HK-2 (cell line): ENCODE data around the gene CDH12.
"Not testable (repeated sequence)": the region's sequence is repeated elsewhere in the genome, so short reads cannot be mapped to it uniquely, and the experiment has no call there.

Experiments
- DNase-seq: peaks from one replicate; pipeline ENCODE4 v3.0.0-alpha.2; 2018; ENCODE audit not compliant: unreplicated experiment

CDH12 gene

DNA sequence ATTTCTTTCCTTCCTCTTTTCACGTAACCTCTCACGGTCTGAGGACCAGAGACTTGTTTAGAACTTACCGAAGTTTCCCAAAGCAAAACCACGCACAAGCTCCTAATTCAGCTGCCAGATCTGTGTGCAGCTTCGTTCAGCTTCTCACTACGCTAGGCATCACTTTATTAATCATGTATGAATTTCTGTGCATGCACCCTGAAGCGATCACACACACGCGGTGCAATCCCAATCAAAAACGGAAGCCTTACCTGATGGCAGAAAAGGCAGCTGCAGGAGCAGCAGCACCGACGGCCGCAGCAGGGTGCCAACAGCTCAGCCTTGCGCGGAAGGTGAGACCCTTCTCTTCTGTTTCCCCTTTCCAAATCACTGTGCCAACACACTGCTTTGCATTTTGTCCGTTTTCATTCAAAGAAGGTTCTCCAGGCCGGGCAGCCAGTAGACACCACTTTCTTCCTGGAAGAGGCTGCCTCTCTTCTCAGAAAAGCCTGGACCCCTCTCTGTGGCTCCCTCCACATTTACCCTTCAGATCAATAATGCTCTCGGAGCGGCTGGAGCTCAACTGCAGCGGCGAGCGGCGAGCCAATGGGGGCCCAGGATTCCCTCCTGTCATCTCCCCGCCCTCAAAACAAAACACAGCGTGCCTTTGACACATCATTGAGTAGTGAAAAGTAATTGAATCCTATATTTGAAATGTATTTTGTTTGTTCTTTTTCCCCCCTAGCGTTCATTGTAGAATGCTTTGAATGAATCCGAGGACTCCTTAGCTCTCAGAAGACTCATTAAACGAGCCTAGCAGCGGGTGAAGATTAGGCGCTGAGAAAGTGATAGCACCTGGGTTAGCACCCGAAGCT lies at the start of gene CDH12:
TSS of gene CDH12 (minus strand) at position 538 of the 854 bp plus-strand sequence.
- no peak for DNase-seq

DNA sequence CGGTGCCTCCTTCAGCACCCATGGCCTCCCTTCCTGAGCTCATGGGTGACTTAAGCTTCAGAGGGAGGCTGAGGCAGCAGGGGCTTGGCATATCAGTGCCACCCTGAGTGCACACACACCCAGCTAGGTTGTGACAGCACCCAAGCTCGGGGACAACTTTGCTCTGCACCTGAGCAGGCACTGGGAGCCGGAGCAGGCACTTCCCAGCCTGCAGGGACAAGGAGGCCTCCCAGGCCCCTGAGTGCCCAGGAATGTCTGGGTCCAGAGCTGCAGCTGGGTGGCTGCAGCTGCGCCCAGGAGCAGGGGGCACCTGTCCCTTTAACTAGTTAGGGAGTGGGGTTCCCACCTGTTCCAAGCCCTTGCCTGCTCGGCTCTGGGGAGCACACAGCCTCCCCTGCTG lies 48.7 kb upstream of the CDH12 start:
- no peak for DNase-seq

DNA sequence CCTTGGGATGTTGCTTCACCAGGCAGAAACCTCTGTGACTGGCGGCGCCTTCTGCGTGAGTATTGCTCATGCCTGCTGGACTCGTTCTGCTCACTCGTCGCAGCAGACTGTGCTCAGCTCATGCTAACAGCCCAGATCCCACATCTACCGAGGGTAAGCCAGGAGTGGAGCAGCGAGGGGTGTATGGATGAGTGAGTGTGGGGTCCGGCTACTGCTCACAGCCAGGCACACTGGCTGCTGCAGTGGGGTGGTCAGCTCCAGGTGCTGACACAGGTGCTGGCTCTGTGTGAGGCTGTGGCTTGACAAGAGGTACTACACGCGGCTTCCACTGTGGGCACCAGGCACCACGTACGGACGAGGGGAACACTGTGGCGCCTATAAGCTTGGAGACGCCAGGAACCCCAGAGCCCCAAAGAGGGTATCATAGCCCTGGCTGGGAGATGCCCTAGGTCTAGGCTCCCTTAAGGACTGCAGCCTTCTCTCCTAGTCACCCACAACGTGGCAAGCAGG lies 47.7 kb upstream of the CDH12 start:
- no peak for DNase-seq

DNA sequence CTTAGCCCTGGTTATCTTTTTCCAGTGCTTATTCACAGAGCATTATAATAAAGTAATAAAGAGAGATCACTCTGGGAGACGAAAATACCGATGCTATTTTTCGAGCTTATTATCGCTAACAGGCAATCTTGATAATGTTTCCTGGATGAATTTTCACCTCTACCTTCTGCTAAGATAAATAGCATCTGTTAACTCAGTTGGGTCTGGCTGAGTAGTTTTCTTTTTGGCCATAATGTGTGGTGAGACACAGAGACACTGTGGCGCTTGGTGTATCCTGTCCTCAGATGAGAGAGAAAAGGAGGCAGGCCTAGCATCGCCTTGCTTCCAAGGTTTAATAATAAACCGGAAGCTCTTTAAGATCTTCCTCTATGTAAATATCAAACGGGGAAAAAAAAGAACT lies 46.2 kb upstream of the CDH12 start:
- no peak for DNase-seq

DNA sequence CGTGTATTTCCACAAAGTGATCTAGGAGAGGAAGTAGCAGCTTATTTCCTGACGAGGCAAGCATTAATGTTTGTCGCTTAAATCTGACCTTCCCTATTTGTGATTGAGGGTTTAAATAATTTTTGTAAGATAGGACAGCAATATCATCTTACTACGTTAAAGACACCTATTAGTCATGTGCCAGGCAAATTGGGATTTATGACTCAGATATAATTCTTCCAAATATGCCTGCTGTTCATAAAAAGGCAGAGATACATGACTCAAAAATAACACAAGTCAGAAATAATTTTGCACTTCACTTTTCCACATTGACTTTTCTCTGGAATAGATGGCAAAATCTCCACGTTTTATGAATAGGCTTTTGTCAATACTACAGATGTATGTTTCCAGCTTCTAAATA lies 43.0 kb upstream of the CDH12 start:
- no peak for DNase-seq

DNA sequence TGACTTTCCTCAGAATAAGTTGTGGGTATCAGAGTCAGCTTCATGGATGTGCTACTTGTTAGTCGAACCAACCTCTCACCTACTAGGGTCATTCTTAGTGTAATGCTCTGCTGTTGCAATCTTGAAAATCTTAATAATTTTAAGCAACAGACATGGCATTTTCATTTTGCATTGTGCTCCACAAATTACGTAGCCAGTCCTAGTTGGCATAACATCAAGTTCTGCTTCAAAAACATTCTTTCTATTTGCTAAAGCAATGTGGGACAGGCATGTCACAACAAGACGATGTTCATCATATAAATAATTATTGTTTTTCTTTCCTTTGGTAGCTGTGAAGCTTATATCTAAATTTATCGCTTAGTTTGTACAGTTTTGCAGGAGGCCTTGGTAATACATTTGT lies 39.3 kb upstream of the CDH12 start:
- no peak for DNase-seq

DNA sequence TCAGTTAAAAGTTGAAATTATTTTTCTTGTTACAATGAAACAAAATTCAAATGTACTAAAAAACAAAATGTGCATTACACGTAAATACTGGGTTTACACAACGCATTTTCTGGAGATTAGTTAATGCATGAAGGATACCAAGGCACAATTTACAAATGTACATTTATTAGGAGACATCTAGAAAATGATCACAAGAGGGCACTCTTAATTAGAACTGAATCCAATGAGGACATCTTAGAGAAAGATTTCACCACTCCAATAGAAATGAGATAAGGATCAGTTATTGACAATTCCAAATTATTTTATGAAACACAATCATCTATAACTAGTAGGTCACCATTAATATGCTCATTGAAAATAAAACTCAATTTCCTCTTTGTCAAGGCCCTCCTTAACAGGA lies 36.6 kb upstream of the CDH12 start:
- DNase-seq: no peak

DNA sequence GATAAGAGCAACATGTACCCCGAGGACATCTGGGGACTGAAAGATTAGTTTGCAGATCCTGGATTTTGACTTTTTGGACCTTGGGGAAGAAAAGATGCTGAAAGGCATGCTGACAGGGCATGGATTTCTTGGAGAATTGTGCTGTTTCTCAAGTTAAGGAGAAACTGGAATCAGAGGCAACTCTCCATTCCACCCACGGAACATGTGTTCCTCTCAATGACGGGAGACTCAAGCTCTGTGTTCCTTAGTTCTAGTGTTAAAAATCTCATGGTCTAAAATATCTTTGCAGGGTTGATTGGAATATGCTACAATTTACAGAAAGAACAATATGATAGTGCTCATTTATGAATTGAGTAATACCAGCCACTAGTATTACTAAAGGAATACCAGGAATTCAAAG lies 34.4 kb upstream of the CDH12 start:
- no peak for DNase-seq

DNA sequence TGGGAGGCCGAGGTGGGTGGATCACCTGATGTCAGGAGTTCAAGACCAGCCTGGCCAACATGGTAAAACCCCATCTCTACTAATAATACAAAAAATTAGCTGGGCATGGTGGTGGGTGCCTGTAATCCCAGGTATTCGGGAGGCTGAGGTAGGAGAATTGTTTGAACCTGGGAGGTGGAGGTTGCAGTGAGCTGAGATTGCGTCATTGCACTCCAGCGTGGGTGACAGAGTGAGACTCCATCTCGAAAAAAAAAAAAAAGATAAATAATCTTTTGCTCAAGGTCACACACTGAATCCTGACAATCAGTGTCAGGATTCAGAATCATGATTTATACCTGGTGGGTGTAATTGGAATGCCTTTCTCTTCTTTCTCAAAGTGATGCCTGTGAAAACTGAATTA lies 5.8 kb upstream of the CDH12 start:
- DNase-seq: not testable (repeated sequence)

DNA sequence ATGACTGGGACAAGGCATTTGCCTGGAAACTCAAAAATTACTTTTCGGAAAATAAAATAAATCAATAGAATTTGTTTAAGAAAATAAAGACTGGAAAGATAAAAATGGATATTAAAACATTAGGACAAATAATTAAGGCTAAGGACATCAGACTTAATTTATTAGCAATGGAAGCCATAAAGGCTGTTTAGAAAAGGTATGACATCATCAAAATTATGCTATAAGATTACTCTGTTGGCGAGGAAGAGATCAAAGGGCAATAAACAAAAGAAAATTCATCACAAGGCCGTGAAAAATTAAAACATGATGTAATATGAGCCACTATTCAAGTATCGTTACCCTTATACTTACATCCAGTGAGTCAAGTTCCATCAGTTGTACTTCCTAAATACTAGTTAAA lies 2.7 kb upstream of the CDH12 start:
- DNase-seq: no peak

DNA sequence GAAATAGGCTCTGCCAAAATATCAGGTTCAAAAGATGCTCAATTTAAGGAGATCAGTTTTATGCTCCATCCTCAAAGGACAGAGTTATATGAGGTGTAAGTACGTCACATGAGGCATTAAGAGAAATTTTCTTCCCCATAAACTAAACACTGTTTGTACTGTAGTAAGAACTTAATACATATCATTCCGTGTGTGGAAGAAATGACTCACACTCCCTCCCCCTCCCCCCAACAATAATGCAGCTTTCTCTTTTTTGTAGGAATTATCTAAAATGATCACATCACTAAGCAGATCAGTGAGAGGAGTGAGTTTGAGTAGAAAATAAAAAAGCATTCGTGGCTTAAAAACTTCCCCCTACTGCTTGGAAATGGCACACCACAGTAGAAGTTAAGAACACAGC lies 2.2 kb downstream of the CDH12 start:
- DNase-seq: no peak

DNA sequence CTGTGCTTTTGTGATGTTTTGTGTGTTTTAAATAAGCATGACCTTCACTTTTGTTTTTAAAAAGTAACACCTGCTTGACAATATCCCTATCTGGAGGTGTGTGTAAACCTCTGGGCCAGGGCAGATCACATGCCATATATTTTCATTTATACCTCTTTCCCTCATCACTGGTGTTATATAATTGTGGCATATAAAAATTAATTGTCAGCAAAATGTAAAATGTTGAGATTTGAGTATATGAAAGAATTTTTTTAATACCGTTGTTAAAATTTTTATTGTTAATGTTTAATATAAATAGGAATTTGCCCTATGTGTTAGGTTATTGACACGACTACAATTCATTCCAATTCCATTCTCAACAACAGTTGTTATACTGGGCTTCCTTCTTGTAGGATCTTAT lies 6.5 kb downstream of the CDH12 start:
- no peak for DNase-seq

DNA sequence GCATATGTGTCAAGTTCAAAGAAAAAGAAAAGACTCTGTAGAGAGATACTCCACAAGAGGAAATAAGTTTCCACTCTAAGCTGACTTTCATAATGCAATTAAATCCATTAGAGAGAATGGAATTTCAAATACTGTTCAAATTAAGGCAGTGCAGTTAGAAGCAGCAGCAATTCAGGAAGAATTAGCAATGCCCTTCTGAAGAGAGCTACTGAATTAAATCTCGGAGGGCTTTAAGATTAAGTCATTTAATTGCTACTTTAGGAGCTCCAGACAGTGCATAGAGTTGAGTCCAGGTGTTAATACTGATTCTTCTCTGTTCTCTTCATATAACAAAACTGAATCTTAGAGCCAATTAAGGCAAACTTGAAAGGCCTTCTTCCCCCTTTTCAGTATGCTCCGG lies 8.5 kb downstream of the CDH12 start:
- DNase-seq: no peak

DNA sequence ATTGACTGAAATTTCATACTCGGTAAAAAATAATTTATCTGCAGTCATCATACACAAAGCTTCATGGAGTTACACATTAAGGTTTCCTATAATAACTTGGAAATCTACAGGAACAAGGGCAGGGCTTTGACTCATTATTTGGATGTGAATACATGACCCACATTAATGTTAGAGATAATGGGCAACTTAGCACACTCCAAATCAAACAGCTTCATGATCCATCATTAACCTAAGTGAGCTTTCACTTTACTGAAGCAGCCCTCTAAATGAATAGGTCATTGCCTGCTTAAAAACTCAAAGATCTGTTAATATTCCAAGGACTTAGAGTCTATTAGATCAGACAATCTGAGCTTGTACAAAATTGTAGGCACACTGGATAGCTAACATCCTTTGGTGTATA lies 9.0 kb downstream of the CDH12 start:
- no peak for DNase-seq

DNA sequence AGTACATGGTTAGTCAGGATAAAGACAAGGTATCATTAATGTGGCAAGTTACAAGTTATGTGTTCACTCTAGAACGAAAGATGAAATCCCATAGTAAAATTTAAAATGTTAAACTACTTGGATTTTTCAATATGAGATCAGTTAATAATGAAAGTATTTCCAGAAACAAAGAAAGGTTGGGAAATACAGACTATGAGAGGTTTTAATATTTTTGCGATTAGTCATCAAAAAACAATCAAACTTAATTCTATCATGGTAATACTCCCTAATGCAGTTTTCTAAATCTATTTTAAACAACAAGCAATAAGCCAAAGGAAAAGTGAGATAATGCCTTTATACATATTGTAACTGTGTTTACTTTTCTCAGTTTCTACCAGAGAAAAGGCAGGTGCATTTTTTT lies 10.6 kb downstream of the CDH12 start:
- no peak for DNase-seq

DNA sequence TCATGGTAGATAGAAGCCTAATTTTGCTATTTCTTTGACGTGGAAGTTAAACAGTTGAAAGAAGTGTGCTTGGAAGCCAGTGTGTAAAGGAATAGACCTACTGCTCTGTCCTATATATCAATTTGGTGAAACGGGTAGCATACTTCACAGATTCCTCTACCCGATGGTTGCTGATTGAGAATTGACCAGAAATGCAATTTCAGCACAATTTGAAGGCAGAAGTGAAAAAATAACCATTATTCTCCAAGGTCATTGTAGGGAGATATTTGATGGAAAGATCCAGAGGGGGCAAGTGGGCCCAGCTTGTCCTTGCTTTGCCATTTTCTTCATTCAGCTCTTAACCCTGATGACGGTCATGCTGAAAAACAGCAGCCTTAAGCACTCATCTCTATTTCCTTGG lies 15.3 kb downstream of the CDH12 start:
- DNase-seq: no peak

DNA sequence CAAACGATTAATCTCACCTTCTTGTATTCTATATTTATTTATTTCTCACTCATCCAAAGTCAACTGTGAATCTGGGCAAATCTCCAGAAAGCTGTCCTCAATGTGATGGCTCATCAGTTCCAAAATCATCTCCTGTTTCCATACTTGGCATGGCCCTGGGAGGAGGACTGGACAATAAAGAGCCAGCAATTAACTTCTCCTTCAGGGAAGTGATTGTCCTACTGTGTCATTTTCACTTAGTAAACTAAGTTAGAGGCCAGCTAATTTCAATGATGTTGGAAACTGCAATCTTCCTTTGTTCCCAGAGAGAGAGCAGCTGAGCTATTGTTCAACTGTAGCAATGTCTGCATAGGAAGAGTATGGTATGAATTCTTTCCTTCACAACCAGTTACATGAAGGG lies 17.5 kb downstream of the CDH12 start:
- no peak for DNase-seq

DNA sequence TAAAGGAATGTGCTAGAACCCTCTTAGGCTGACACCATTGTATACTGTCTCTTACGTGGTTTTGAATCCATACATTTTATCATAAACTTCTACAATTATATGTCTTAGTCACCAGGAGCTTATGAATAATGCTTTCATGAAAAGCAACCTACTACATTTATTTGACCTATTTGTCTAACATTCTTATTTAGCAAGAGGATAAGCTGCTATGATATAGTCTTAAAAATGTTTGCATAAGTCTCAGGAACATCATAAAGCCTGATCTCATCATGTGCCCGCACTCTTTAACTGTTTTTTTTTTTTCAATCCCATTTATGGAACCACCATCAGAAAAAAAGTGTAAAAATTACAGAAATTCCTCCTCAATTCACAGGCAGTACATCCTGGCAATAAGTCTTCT lies 59.7 kb downstream of the CDH12 start:
- DNase-seq: no peak

DNA sequence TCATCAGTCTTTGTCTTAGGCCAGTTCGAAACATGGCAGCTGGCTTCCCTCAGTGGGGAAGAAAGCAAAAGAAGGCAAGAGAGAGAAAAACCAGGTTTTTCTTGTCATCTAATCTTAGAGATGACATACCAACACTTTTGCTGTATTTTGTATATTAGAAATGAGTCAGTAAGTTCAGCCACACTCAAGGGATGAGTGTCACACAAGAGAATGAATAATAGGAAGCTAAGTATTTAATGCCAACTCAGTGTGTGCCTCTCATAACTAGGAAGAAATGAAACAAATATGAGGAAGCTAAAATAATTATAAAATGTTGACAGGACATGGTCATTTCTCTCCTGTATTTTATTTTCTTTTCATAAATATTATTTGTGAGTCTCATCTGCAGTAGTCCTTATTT lies 65.3 kb downstream of the CDH12 start:
- DNase-seq: no peak

DNA sequence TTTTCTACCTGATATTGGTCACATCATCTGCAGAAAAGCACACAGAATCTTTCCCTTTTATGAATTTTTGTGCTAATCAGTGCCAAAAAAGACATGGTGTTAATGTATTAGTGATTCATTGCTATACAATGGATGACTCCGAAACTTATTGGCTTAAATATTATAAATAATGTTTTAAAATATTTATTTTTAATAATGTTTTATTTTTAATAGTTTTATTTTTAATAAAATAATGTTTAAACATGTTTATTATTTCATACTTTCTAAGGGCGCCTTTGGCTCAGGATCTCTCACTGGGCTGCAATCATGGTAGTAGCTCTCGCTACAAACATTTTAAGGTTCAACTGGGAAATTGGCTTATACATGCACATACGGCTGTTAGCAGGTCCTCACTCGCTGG lies 65.7 kb downstream of the CDH12 start:
- DNase-seq: no peak

DNA sequence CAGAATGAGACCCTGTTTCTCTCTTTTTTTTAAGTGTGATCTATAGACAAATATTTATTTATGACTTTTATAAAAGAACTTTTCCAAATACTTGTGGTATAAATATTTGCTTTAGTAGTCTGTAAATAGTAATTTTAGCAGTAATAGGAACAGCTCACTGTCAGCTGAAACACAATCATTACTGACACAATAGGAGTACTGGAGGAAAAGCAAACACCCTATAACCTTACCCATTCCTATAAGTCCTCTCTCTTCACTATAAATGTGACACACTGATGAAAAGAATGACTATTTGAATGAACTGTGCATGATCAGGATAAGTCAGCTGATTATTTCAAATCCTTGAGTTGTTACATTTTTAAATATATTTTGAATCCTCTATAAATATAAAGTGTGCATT lies 72.4 kb downstream of the CDH12 start:
- no peak for DNase-seq

DNA sequence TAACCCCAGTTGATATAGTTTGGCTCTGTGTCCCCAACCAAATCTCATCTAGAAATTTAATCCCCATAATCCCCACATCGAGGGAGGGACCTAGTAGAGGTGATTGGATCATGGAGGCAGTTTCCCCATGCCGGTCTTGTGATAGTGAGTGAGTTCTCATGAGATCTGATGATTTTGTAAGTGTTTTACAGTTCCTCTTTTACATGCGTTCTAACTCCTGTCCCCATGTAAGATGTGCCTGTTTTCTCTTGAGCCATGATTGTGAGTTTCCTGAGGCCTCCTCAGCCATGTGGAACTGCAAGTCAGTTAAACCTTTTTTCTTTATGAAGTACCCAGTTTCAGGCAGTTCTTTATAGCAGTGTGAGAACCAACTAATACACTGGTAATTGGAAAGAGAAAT lies 73.6 kb downstream of the CDH12 start:
- no peak for DNase-seq

DNA sequence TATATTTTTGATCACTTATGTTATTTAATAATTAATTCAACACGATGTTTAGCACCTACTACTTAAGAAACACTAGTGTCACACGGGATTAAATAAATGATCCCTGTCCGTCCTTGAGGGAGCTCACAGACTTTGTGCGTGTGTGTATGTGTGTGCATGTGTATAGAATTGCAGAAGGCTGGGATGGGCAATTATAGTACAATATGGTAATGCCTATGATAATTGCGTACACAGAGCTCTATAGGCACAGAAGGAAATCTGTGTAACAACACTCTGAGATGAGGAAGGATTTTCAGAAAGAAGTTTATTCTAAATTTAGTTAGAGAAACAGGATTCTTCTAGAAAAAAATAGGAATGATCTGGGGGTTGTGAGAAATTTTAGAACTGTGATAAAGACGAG lies 76.9 kb downstream of the CDH12 start:
- no peak for DNase-seq

DNA sequence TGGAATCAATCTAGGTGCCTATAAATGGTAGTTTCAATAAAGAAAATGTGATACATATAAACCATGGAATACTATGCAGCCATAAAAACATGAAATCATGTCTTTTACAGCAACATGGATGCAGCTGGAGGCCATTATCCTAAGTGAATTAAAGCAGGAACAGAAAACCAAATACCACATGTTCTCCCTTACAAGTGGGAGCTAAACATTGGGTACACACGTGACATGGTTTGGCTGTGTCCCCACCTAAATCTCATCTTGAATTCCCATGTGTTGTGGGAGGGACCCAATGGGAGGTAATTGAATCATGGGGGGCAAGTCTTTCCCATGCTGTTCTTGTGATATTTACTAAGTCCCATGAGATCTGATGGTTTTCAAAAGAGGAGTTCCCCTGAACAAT lies 78.9 kb downstream of the CDH12 start:
- DNase-seq: not testable (repeated sequence)
